GM04504 (cell line): ENCODE measurements around the gene VSTM2B.
"Not testable (repeated sequence)": the region's sequence is repeated elsewhere in the genome, so short reads cannot be mapped to it uniquely, and the experiment has no call there.

Experiments
- DNase-seq: peaks from one replicate; pipeline ENCODE4 v3.0.0-alpha.2; 2012; ENCODE audit warnings: low read depth

VSTM2B gene

GRCh38 chr19:29546583-29547190 is 20.9 kb downstream of the VSTM2B start:
- no peak for DNase-seq

GRCh38 chr19:29547361-29547960 is 21.7 kb downstream of the VSTM2B start:
- no peak for DNase-seq

GRCh38 chr19:29547981-29548380 is 22.2 kb downstream of the VSTM2B start:
- DNase-seq = no peak

GRCh38 chr19:29548483-29549085 is 22.8 kb downstream of the VSTM2B start:
- no peak for DNase-seq

GRCh38 chr19:29549105-29550070 is 23.6 kb downstream of the VSTM2B start:
- DNase-seq = no peak

- DNase-seq = no peak
Observed at GRCh38 chr19:29550896-29551295, 25.1 kb downstream of the VSTM2B start.

- DNase-seq = no peak
Observed at GRCh38 chr19:29551774-29552173, 26.0 kb downstream of the VSTM2B start.

- no peak for DNase-seq
Observed at GRCh38 chr19:29552454-29553280, 26.9 kb downstream of the VSTM2B start.

GRCh38 chr19:29554149-29554548 is 28.4 kb downstream of the VSTM2B start:
- no peak for DNase-seq

- DNase-seq = not testable (repeated sequence)
Observed at GRCh38 chr19:29559110-29559509, 33.3 kb downstream of the VSTM2B start.

GRCh38 chr19:29559743-29560142 is 33.9 kb downstream of the VSTM2B start:
- DNase-seq = no peak

- DNase-seq = no peak
Observed at GRCh38 chr19:29560313-29561075, 34.7 kb downstream of the VSTM2B start.

GRCh38 chr19:29561601-29562000 is 35.8 kb downstream of the VSTM2B start:
- no peak for DNase-seq

GRCh38 chr19:29562299-29563297 is 36.8 kb downstream of the VSTM2B start:
- no peak for DNase-seq

- no peak for DNase-seq
Observed at GRCh38 chr19:29563486-29564101, 37.8 kb downstream of the VSTM2B start.

- DNase-seq = no peak
Observed at GRCh38 chr19:29564574-29565005, 38.8 kb downstream of the VSTM2B start.

- DNase-seq = no peak
Observed at GRCh38 chr19:29565171-29565570, 39.4 kb downstream of the VSTM2B start.

- DNase-seq = no peak
Observed at GRCh38 chr19:29566496-29567054, 40.8 kb downstream of the VSTM2B start.
